ENCODE results near the gene WDFY2.

- TF ChIP-seq CTCF (IDR thresholded peaks at IDR 0.05) (no peak), POLR2A (IDR thresholded peaks at IDR 0.05) (no peak)
These were observed 26.2 kb upstream of the WDFY2 start for GRCh38 chr13:51557875-51558612.

Measured in body of pancreas (tissue), 4 donors.